CD4-positive, alpha-beta T cell treated with Interferon gamma for 1 hour (primary cell): Measurements from ENCODE around the gene EIF4A2.
A peak's percentile ranks its signal among the peaks of the same experiment; 100 is the strongest.
"Not testable (repeated sequence)": the region's sequence is repeated elsewhere in the genome, so short reads cannot be mapped to it uniquely, and the experiment has no call there.

Experiments
- DNase-seq: peaks from one replicate; pipeline ENCODE4 v3.0.0-alpha.2; 2020

EIF4A2 gene

GRCh38 chr3:186785495-186786018, 2.2 kb downstream of the EIF4A2 start:
- no peak for DNase-seq

GRCh38 chr3:186786922-186787321, 3.5 kb downstream of the EIF4A2 start:
- DNase-seq: no peak

- DNase-seq: no peak
Observed at GRCh38 chr3:186787642-186788481, 4.5 kb downstream of the EIF4A2 start.

- no peak for DNase-seq
Observed at GRCh38 chr3:186788482-186789370, 5.3 kb downstream of the EIF4A2 start.

- no peak for DNase-seq
Observed at GRCh38 chr3:186789554-186790260, 6.3 kb downstream of the EIF4A2 start.

GRCh38 chr3:186790261-186790981, 7.0 kb downstream of the EIF4A2 start:
- no peak for DNase-seq

- no peak for DNase-seq
Observed at GRCh38 chr3:186798239-186798874, 15.0 kb downstream of the EIF4A2 start.

GRCh38 chr3:186800285-186800684, 16.9 kb downstream of the EIF4A2 start:
- no peak for DNase-seq

GRCh38 chr3:186802701-186803100, 19.3 kb downstream of the EIF4A2 start:
- no peak for DNase-seq

- not testable (repeated sequence) for DNase-seq
Observed at GRCh38 chr3:186803447-186803846, 20.1 kb downstream of the EIF4A2 start.

- peak; percentile 73 for DNase-seq
Observed at GRCh38 chr3:186806089-186807055, 23.0 kb downstream of the EIF4A2 start, which contains the start of gene RFC4. TSS of gene RFC4 (minus strand) at chr3:186806482. CDS start at chr3:186804713, 1,769 bp downstream.

- DNase-seq: no peak
Observed at GRCh38 chr3:186807231-186807630, 23.9 kb downstream of the EIF4A2 start.

GRCh38 chr3:186810336-186810996, 27.1 kb downstream of the EIF4A2 start:
- no peak for DNase-seq

GRCh38 chr3:186811313-186811712, 27.9 kb downstream of the EIF4A2 start:
- DNase-seq: not testable (repeated sequence)

GRCh38 chr3:186814100-186814499, 30.7 kb downstream of the EIF4A2 start:
- no peak for DNase-seq

GRCh38 chr3:186815435-186815834, 32.1 kb downstream of the EIF4A2 start:
- no peak for DNase-seq

- no peak for DNase-seq
Observed at GRCh38 chr3:186818516-186818915, 35.1 kb downstream of the EIF4A2 start.

GRCh38 chr3:186818956-186819355, 35.6 kb downstream of the EIF4A2 start:
- DNase-seq: no peak
